Liver (tissue), 9 donors: ENCODE results near the gene PCDH15. TPM values are rescaled to one million over a fixed set of nuclear protein-coding genes. Genes with fewer than 3 reads are reported as not detected.

Experiments
- DNase-seq: peaks from one replicate; pipeline ENCODE4 v3.0.0-alpha.2; 2017; ENCODE audit warnings: low spot score
- H3K27ac ChIP-seq, 2 donors: one replicate each; pipeline ENCODE4 v1.7.0; 2013; ENCODE audit warnings: inconsistent platforms in 2 of 2, low read length in 2 of 2, control low read depth in 1 of 2, low read depth in 1 of 2, mild to moderate bottlenecking in 1 of 2
- H3K27me3 ChIP-seq, 4 donors: one replicate each; pipeline versions ENCODE4 v1.6.1 to v1.7.0; 2013; ENCODE audit warnings: low read length in 3 of 4, inconsistent platforms in 1 of 4, mild to moderate bottlenecking in 1 of 4, moderate library complexity in 1 of 4; ENCODE audit not compliant: control insufficient read depth in 4 of 4, insufficient read depth in 4 of 4
- H3K36me3 ChIP-seq, 4 donors: one replicate each; pipeline versions ENCODE4 v1.6.1 to v1.7.0; 2013; ENCODE audit warnings: low read length in 3 of 4, mild to moderate bottlenecking in 3 of 4, low read depth in 1 of 4, moderate library complexity in 1 of 4; ENCODE audit not compliant: control insufficient read depth in 4 of 4, insufficient read depth in 3 of 4
- H3K4me1 ChIP-seq, 4 donors: one replicate each; pipeline versions ENCODE4 v1.6.1 to v1.7.0; 2013; ENCODE audit warnings: low read length in 3 of 4, mild to moderate bottlenecking in 3 of 4, moderate library complexity in 1 of 4; ENCODE audit not compliant: control insufficient read depth in 4 of 4, insufficient read depth in 4 of 4
- H3K4me3 ChIP-seq, 3 donors: one replicate each; pipeline versions ENCODE4 v1.6.1 to v1.7.0; 2013; ENCODE audit warnings: low read length in 3 of 3, control low read depth in 1 of 3, low read depth in 1 of 3, mild to moderate bottlenecking in 1 of 3
- H3K9ac ChIP-seq, 2 donors: one replicate each; pipeline ENCODE4 v1.7.0; 2013; ENCODE audit warnings: low read length in 2 of 2, mild to moderate bottlenecking in 2 of 2, moderate library complexity in 2 of 2, control low read depth in 1 of 2, low read depth in 1 of 2
- H3K9me3 ChIP-seq, 4 donors: one replicate each; pipeline versions ENCODE4 v1.6.1 to v1.7.0; 2013; ENCODE audit warnings: low read length in 3 of 4; ENCODE audit not compliant: control insufficient read depth in 4 of 4
- FOXA1 ChIP-seq: IDR thresholded peaks from 2 replicates; pipeline ENCODE4 v1.6.1; 2016; ENCODE audit warnings: antibody characterized with exemption
- FOXA2 ChIP-seq: IDR thresholded peaks from 2 replicates; pipeline ENCODE4 v1.6.1; 2016; ENCODE audit warnings: antibody characterized with exemption
- GABPA ChIP-seq, 2 donors: IDR thresholded peaks in 1 of 2; conservative IDR thresholded peaks in 1 of 2; 2 replicates each; pipeline ENCODE4 v1.6.1; 2016; ENCODE audit warnings: antibody characterized with exemption in 2 of 2, mild to moderate bottlenecking in 1 of 2, moderate library complexity in 1 of 2
- HNF4G ChIP-seq: IDR thresholded peaks from 2 replicates; pipeline ENCODE4 v1.6.1; 2016; ENCODE audit warnings: antibody characterized with exemption
- JUND ChIP-seq, 2 donors: IDR thresholded peaks; 2 replicates each; pipeline ENCODE4 v1.6.1; 2016; ENCODE audit warnings: antibody characterized with exemption in 2 of 2
- NR2F2 ChIP-seq: IDR thresholded peaks from 2 replicates; pipeline ENCODE4 v1.6.1; 2016; ENCODE audit warnings: antibody characterized with exemption
- RAD21 ChIP-seq, 2 donors: IDR thresholded peaks; 2 replicates each; pipeline ENCODE4 v1.6.1; 2016; ENCODE audit warnings: antibody characterized with exemption in 2 of 2, mild to moderate bottlenecking in 2 of 2
- RXRA ChIP-seq, 2 donors: IDR thresholded peaks; 2 replicates each; pipeline ENCODE4 v1.6.1; 2017 to 2018; ENCODE audit warnings: antibody characterized with exemption in 2 of 2, mild to moderate bottlenecking in 1 of 2
- TAF1 ChIP-seq: conservative IDR thresholded peaks from 2 replicates; pipeline ENCODE4 v1.6.1; 2016; ENCODE audit warnings: antibody characterized with exemption, mild to moderate bottlenecking
- YY1 ChIP-seq: IDR thresholded peaks from 2 replicates; pipeline ENCODE4 v1.6.1; 2016; ENCODE audit warnings: antibody characterized with exemption, mild to moderate bottlenecking
- WGBS: extraction: QIAGEN DNeasy Blood & Tissue Kit; methylation state at CpG from one replicate; pipeline ENCODE4 v1.1.7; 2013; 5-methylcytosine and 5-hydroxymethylcytosine counted together
- polyA plus RNA-seq, 2 donors: library from polyadenylated mRNA; stranded (reverse) in 1 of 2; unstranded in 1 of 2; fragments of 200-250 nt in 1 of 2; fragments of >200 nt in 1 of 2; fragmentation: Nextera tagmentation in 1 of 2; extraction: Ambion mirVana in 1 of 2; gene quantifications; one replicate each; pipeline versions ENCODE4 v1.2.1 to v1.2.3, GENCODE V29; 2013 to 2015
- total RNA-seq, 2 donors: library from RNA; depleted of rRNA; stranded (reverse); fragments of >200 nt; gene quantifications; one replicate each; pipeline ENCODE4 v1.2.3, GENCODE V29; 2014
- TF ChIP-seq, protein P1 (sequence below): fragments of 150-350 bp; IDR thresholded peaks from 2 replicates; pipeline ENCODE4 v1.5.1; 2017; ENCODE audit warnings: improper control_type of control experiment, low read depth, low read length; ENCODE audit not compliant: missing input control
- TF ChIP-seq, protein P2 (sequence below): IDR thresholded peaks from 2 replicates; pipeline ENCODE4 v1.6.1; 2016; ENCODE audit warnings: antibody characterized with exemption
- TF ChIP-seq, protein P3 (sequence below): IDR thresholded peaks from 2 replicates; pipeline ENCODE4 v1.6.1; 2016; ENCODE audit warnings: antibody characterized with exemption, mild to moderate bottlenecking
- TF ChIP-seq, protein P4 (sequence below): IDR thresholded peaks from 2 replicates; pipeline ENCODE4 v1.6.1; 2016; ENCODE audit warnings: antibody characterized with exemption
- donor health status: healthy.
- donor health status: healthy.
- donor health status: healthy.
- donor health status: healthy.
- donor health status: healthy.

PCDH15 gene
- total and polyA plus RNA-seq, 4 donors, result 0.05 TPM; not detected in 3

DNA sequence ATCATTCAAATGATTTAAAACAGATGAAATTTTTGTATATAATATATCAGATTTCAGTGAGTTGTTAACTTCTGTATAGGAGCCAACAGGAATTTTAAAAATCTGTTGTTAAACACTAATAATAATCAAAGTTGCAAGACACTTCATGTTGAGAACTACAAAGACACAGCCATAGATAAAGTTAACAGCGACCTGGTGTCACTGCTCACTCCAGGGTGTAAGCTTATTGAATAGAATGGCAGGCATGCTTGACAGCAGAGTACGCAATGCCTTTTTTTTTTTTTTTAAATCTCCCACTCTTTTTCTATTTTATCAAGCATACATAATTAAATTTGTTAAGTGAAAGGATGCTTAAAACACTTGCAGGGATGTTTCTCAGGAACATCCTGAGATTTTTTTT lies 32.0 kb downstream of the PCDH15 start (continued):
- TF ChIP-seq, protein P1, sequence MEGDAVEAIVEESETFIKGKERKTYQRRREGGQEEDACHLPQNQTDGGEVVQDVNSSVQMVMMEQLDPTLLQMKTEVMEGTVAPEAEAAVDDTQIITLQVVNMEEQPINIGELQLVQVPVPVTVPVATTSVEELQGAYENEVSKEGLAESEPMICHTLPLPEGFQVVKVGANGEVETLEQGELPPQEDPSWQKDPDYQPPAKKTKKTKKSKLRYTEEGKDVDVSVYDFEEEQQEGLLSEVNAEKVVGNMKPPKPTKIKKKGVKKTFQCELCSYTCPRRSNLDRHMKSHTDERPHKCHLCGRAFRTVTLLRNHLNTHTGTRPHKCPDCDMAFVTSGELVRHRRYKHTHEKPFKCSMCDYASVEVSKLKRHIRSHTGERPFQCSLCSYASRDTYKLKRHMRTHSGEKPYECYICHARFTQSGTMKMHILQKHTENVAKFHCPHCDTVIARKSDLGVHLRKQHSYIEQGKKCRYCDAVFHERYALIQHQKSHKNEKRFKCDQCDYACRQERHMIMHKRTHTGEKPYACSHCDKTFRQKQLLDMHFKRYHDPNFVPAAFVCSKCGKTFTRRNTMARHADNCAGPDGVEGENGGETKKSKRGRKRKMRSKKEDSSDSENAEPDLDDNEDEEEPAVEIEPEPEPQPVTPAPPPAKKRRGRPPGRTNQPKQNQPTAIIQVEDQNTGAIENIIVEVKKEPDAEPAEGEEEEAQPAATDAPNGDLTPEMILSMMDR, result no peak
- TF ChIP-seq, protein P2, sequence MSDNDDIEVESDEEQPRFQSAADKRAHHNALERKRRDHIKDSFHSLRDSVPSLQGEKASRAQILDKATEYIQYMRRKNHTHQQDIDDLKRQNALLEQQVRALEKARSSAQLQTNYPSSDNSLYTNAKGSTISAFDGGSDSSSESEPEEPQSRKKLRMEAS, result no peak
- no peak for TF ChIP-seq FOXA2

DNA sequence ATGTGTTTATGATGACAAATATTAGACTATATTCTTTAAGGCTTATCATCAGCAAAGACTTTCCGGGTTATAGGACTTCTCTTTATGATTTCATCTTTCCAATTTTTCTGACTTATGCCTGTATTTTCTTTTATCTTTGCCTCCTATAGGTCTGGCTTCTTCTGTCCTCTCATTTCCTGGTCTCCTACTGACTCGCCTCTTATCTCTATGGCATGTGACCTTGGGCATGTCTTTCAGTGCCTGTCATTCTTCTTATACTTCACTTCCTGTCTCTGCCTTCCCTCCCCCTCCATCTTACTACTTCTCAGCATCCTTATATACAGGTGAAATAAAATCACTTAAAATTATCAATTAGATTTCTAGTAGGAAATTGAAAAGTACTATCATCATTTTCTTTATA lies 42.2 kb downstream of the PCDH15 start:
- DNase-seq, result no peak
- TF ChIP-seq YY1, result no peak
- TF ChIP-seq HNF4G, result no peak
- TF ChIP-seq, protein P1, result no peak
- TF ChIP-seq FOXA1, result no peak
- TF ChIP-seq, protein P3, sequence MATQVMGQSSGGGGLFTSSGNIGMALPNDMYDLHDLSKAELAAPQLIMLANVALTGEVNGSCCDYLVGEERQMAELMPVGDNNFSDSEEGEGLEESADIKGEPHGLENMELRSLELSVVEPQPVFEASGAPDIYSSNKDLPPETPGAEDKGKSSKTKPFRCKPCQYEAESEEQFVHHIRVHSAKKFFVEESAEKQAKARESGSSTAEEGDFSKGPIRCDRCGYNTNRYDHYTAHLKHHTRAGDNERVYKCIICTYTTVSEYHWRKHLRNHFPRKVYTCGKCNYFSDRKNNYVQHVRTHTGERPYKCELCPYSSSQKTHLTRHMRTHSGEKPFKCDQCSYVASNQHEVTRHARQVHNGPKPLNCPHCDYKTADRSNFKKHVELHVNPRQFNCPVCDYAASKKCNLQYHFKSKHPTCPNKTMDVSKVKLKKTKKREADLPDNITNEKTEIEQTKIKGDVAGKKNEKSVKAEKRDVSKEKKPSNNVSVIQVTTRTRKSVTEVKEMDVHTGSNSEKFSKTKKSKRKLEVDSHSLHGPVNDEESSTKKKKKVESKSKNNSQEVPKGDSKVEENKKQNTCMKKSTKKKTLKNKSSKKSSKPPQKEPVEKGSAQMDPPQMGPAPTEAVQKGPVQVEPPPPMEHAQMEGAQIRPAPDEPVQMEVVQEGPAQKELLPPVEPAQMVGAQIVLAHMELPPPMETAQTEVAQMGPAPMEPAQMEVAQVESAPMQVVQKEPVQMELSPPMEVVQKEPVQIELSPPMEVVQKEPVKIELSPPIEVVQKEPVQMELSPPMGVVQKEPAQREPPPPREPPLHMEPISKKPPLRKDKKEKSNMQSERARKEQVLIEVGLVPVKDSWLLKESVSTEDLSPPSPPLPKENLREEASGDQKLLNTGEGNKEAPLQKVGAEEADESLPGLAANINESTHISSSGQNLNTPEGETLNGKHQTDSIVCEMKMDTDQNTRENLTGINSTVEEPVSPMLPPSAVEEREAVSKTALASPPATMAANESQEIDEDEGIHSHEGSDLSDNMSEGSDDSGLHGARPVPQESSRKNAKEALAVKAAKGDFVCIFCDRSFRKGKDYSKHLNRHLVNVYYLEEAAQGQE, result no peak
- 28% methylated on average over 2 of the region's 2 CpGs for WGBS
- Histone ChIP-seq H3K9me3 (no peaks in the 10 kb centered on the region), H3K9ac (no peak overlapping the region), H3K27ac (no peak overlapping the region), H3K4me1 (no peaks in the 10 kb centered on the region), H3K36me3 (no peaks in the 10 kb centered on the region), H3K4me3 (no peak overlapping the region), H3K27me3 (no peaks in the 10 kb centered on the region)

DNA sequence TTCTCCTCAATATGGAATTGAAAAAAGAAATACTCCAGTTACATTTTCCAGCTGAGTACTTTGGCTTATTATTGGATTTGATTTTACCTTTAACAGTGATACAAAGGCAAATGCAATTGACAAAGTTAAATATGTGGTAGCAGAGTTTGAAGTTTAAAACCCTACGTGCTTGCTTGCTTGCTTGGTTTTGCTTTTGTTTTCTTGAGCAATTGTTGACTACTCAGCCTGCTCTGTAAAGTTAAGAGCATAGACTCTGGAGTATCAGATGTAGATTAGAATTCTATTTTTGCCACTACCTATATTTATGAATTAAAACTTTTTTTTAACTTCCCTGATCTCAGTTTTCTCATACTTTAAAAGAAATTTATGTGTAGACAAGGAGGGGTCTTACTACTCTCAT lies 51.4 kb downstream of the PCDH15 start:
- Histone ChIP-seq H3K9me3 (no peaks in the 10 kb centered on the region), H3K4me3 (no peak overlapping the region), H3K9ac (no peak overlapping the region), H3K27me3 (no peaks in the 10 kb centered on the region), H3K36me3 (no peaks in the 10 kb centered on the region), H3K27ac (no peak overlapping the region), H3K4me1 (no peaks in the 10 kb centered on the region)
- DNase-seq, result no peak
- 45% methylated on average over 1 of the region's 1 CpG for WGBS
- TF ChIP-seq, protein P3, result no peak
- no peak for TF ChIP-seq GABPA (IDR thresholded peaks at IDR 0.05 in 1 of 2, conservative IDR thresholded peaks at IDR 0.05 in 1 of 2)
- TF ChIP-seq NR2F2, result no peak
- TF ChIP-seq, protein P1, result no peak
- TF ChIP-seq, protein P4, sequence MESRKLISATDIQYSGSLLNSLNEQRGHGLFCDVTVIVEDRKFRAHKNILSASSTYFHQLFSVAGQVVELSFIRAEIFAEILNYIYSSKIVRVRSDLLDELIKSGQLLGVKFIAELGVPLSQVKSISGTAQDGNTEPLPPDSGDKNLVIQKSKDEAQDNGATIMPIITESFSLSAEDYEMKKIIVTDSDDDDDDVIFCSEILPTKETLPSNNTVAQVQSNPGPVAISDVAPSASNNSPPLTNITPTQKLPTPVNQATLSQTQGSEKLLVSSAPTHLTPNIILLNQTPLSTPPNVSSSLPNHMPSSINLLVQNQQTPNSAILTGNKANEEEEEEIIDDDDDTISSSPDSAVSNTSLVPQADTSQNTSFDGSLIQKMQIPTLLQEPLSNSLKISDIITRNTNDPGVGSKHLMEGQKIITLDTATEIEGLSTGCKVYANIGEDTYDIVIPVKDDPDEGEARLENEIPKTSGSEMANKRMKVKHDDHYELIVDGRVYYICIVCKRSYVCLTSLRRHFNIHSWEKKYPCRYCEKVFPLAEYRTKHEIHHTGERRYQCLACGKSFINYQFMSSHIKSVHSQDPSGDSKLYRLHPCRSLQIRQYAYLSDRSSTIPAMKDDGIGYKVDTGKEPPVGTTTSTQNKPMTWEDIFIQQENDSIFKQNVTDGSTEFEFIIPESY, result no peak
- TF ChIP-seq HNF4G, result no peak
- TF ChIP-seq RAD21 (IDR thresholded peaks at IDR 0.05), result no peak
- no peak for TF ChIP-seq JUND (IDR thresholded peaks at IDR 0.05)
- TF ChIP-seq YY1, result no peak
- TF ChIP-seq TAF1, result no peak
- no peak for TF ChIP-seq RXRA (IDR thresholded peaks at IDR 0.05)
